PC-3 (cell line): ENCODE measurements around the gene CSRNP3.

Experiments
- EZH2 ChIP-seq: fragments of 300-600 bp; sonication (generic); IDR thresholded peaks from one replicate; pipeline ENCODE4 v1.6.1; 2017; ENCODE audit warnings: antibody characterized with exemption, mild to moderate bottlenecking, low read length; ENCODE audit not compliant: unreplicated experiment
- TF ChIP-seq, protein P1 (sequence below): fragments of 300-600 bp; sonication (generic); conservative IDR thresholded peaks from 2 replicates; pipeline ENCODE4 v1.5.1; 2017; ENCODE audit warnings: antibody characterized with exemption, low read depth, mild to moderate bottlenecking, low read length

DNA sequence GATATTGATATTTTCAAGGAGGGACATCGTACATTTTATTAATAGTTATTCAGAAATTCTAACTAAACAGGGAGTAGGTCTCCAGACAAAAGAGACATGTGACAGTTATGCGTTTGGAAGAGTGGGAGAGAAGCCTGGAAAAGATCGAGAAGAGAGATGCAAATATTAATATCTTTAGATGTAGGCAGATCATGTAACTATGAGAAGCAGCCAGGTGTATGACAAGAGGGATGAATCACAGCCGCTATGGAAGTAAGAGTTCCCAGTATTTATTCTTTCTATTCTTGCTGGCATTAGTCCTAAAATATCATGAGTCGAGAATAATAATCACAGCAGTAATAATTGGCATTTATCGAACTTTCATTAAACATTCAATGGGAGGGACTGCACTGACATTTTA is 140.2 kb downstream of the CSRNP3 start:
- TF ChIP-seq, protein P1, sequence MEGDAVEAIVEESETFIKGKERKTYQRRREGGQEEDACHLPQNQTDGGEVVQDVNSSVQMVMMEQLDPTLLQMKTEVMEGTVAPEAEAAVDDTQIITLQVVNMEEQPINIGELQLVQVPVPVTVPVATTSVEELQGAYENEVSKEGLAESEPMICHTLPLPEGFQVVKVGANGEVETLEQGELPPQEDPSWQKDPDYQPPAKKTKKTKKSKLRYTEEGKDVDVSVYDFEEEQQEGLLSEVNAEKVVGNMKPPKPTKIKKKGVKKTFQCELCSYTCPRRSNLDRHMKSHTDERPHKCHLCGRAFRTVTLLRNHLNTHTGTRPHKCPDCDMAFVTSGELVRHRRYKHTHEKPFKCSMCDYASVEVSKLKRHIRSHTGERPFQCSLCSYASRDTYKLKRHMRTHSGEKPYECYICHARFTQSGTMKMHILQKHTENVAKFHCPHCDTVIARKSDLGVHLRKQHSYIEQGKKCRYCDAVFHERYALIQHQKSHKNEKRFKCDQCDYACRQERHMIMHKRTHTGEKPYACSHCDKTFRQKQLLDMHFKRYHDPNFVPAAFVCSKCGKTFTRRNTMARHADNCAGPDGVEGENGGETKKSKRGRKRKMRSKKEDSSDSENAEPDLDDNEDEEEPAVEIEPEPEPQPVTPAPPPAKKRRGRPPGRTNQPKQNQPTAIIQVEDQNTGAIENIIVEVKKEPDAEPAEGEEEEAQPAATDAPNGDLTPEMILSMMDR = no peak
- no peak for TF ChIP-seq EZH2
